Karpas-422 (cell line): ENCODE measurements around the gene KCTD16. TPM values are rescaled to one million over a fixed set of nuclear protein-coding genes. Genes with fewer than 3 reads are reported as not detected.

ENCODE experiments used
- DNase-seq: peaks from one replicate; pipeline ENCODE4 v3.0.0-alpha.2; 2015
- H2AFZ ChIP-seq: fragments of 200-600 bp; sonication (generic); 2 replicates; pipeline ENCODE4 v1.6.1; 2014; ENCODE audit warnings: antibody characterized with exemption, low read length, mixed read lengths
- H3K27ac ChIP-seq: fragments of 200-600 bp; sonication (generic); 2 replicates; pipeline ENCODE4 v1.5.1; 2014; ENCODE audit warnings: mild to moderate bottlenecking, low read length, moderate library complexity
- H3K27me3 ChIP-seq: fragments of 200-600 bp; sonication (generic); 2 replicates; pipeline ENCODE4 v1.6.1; 2014; ENCODE audit warnings: low read length, mixed read lengths
- H3K36me3 ChIP-seq: fragments of 200-600 bp; sonication (generic); 2 replicates; pipeline ENCODE4 v1.6.1; 2014; ENCODE audit warnings: low read length, mixed read lengths; ENCODE audit not compliant: insufficient read depth
- H3K4me1 ChIP-seq: fragments of 200-600 bp; sonication (generic); 2 replicates; pipeline ENCODE4 v1.6.1; 2014; ENCODE audit warnings: mild to moderate bottlenecking, low read length, mixed read lengths
- H3K4me2 ChIP-seq: fragments of 200-600 bp; sonication (generic); 2 replicates; pipeline ENCODE4 v1.6.1; 2014; ENCODE audit warnings: low read length, low read depth, mild to moderate bottlenecking; ENCODE audit not compliant: poor library complexity, severe bottlenecking
- H3K4me3 ChIP-seq: fragments of 200-600 bp; sonication (generic); 2 replicates; pipeline ENCODE4 v1.5.1; 2014; ENCODE audit warnings: mild to moderate bottlenecking, antibody characterized with exemption, low read length, mixed read lengths
- H3K79me2 ChIP-seq: fragments of 200-600 bp; sonication (generic); 2 replicates; pipeline ENCODE4 v1.6.1; 2014; ENCODE audit warnings: mild to moderate bottlenecking, low read length, mixed read lengths
- H3K9ac ChIP-seq: fragments of 200-600 bp; sonication (generic); 2 replicates; pipeline ENCODE4 v1.6.0; 2014; ENCODE audit warnings: low read length
- H3K9me2 ChIP-seq: fragments of 200-600 bp; sonication (generic), shearing (Covaris generic); replicated peaks from 2 replicates; pipeline ENCODE4 v1.6.0; 2014; ENCODE audit warnings: mild to moderate bottlenecking, low read length, moderate library complexity; ENCODE audit not compliant: insufficient read depth
- H3K9me3 ChIP-seq: fragments of 300-700, 200-600 bp; sonication (generic); 2 replicates; pipeline ENCODE4 v1.6.1; 2014; ENCODE audit warnings: low read length, mixed read lengths
- H4K20me1 ChIP-seq: fragments of 200-600 bp; sonication (generic); 2 replicates; pipeline ENCODE4 v1.6.1; 2014; ENCODE audit warnings: mild to moderate bottlenecking, antibody characterized with exemption, low read length, low read depth; ENCODE audit not compliant: insufficient read depth
- total RNA-seq: library from RNA; depleted of rRNA; stranded (reverse); fragments of >200 nt; shearing (Covaris generic); gene quantifications from 2 replicates; pipeline ENCODE4 v1.2.3, GENCODE V29; 2014; ENCODE audit warnings: low replicate concordance

The KCTD16 gene
- total RNA-seq, 1 experiment from 2014 or later, result 0.11 TPM

GRCh38 chr5:144230806-144231205, 60.1 kb downstream of the KCTD16 start:
- no peaks in the 10 kb centered on the region for H3K9me2 ChIP-seq
- H3K4me2 ChIP-seq, result no peak overlapping the region
- no peaks in the 10 kb centered on the region for H3K27me3 ChIP-seq
- H3K4me1 ChIP-seq, result no peaks in the 10 kb centered on the region
- H3K9me3 ChIP-seq, result no peaks in the 10 kb centered on the region
- H3K27ac ChIP-seq, result no peak overlapping the region
- no peaks in the 10 kb centered on the region for H3K79me2 ChIP-seq
- H2AFZ ChIP-seq, result no peak overlapping the region
- H3K36me3 ChIP-seq, result no peaks in the 10 kb centered on the region
- no peaks in the 10 kb centered on the region for H4K20me1 ChIP-seq
- H3K9ac ChIP-seq, result no peak overlapping the region
- H3K4me3 ChIP-seq, result no peak overlapping the region
- DNase-seq, result no peak

DNA sequence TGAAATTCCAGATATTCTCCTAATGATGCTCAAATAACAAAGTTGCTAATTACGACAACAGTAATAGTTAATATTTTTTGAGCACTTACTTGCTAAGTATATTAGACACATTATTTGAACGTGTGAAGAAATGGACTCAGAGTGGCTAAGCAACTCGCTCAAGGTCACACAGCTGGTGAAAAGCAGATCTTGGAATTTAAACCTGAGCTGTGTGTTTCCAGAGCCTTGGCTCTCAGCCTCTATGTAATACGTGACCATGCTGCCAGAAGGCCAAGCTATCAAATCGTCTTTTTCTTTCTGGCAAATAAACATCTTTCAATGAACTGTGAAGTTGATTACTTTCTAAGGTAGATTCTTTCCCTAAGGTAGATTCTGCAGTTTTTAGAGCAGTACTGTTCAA, 61.6 kb downstream of the KCTD16 start:
- Histone ChIP-seq H3K27ac (no peak overlapping the region), H4K20me1 (no peaks in the 10 kb centered on the region), H3K79me2 (no peaks in the 10 kb centered on the region), H3K4me3 (no peak overlapping the region), H3K27me3 (no peaks in the 10 kb centered on the region), H3K4me1 (no peaks in the 10 kb centered on the region), H3K9me3 (no peaks in the 10 kb centered on the region), H3K36me3 (no peaks in the 10 kb centered on the region), H2AFZ (no peak overlapping the region), H3K9ac (no peak overlapping the region), H3K9me2 (no peaks in the 10 kb centered on the region), H3K4me2 (no peak overlapping the region)
- no peak for DNase-seq

DNA sequence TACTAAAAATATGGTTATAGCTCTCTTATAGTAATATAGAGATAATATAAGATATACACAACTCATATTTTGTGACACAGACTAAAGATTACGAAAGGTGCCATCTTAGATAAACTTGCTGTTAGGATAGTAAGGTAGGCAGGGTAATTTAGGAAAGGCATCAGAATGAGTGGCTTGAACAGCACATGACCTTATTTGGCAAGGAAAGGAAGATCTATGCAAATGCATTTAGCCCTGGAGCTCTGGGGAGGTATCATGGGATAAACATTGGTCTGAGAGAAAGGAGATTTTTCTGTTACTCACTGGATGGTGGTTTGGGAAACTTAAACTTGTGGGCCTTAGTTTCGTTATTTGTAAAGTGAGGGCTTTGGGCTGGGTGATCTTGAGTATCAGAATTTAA, 65.8 kb downstream of the KCTD16 start:
- Histone ChIP-seq H3K9me2 (no peaks in the 10 kb centered on the region), H4K20me1 (no peaks in the 10 kb centered on the region), H3K36me3 (no peaks in the 10 kb centered on the region), H3K4me3 (no peak overlapping the region), H3K9me3 (no peaks in the 10 kb centered on the region), H3K27me3 (no peaks in the 10 kb centered on the region), H3K9ac (no peak overlapping the region), H3K27ac (no peak overlapping the region), H2AFZ (no peak overlapping the region), H3K79me2 (no peaks in the 10 kb centered on the region), H3K4me2 (no peak overlapping the region), H3K4me1 (no peaks in the 10 kb centered on the region)
- no peak for DNase-seq

GRCh38 chr5:144237851-144238250, 67.2 kb downstream of the KCTD16 start:
- H3K9me3 ChIP-seq, result no peaks in the 10 kb centered on the region
- H3K4me2 ChIP-seq, result no peak overlapping the region
- H3K79me2 ChIP-seq, result no peaks in the 10 kb centered on the region
- no peaks in the 10 kb centered on the region for H3K36me3 ChIP-seq
- no peaks in the 10 kb centered on the region for H3K4me1 ChIP-seq
- no peak overlapping the region for H3K27ac ChIP-seq
- H3K9me2 ChIP-seq, result no peaks in the 10 kb centered on the region
- H4K20me1 ChIP-seq, result no peaks in the 10 kb centered on the region
- H3K9ac ChIP-seq, result no peak overlapping the region
- H3K4me3 ChIP-seq, result no peak overlapping the region
- H3K27me3 ChIP-seq, result no peaks in the 10 kb centered on the region
- no peak overlapping the region for H2AFZ ChIP-seq
- no peak for DNase-seq

DNA sequence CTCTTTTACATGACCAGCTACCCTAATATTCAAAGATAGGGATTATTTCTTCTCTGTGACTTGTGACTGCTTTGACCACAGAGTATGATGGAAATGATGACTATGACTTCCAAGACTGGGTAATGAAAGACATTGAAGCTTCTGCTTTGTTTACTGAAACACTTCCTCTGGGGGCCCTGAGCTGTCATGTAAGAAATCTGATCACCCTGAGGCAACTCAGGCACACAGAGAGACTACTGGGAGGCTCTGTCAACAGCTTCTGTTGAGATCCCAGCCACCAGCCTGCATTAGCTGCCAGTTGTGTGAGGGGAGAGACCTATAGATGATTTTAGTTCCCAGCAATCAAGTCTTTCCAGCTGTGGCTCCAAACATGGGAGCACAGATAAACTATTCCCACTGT, 76.5 kb downstream of the KCTD16 start:
- H3K9me3 ChIP-seq, result no peaks in the 10 kb centered on the region
- H3K9me2 ChIP-seq, result no peaks in the 10 kb centered on the region

GRCh38 chr5:144248015-144248414, 77.3 kb downstream of the KCTD16 start:
- Histone ChIP-seq H3K9me3 (no peaks in the 10 kb centered on the region), H3K4me2 (no peak overlapping the region), H2AFZ (no peak overlapping the region), H3K79me2 (no peaks in the 10 kb centered on the region), H3K9ac (no peak overlapping the region), H3K9me2 (no peaks in the 10 kb centered on the region), H3K27me3 (no peaks in the 10 kb centered on the region), H3K36me3 (no peaks in the 10 kb centered on the region), H3K27ac (no peak overlapping the region), H4K20me1 (no peaks in the 10 kb centered on the region), H3K4me3 (no peak overlapping the region), H3K4me1 (peaks cover 20% of the 10 kb centered on the region)
- DNase-seq, result no peak

More for the DNA sequence above, 76.5 kb downstream of the KCTD16 start:
- no peaks in the 10 kb centered on the region for H3K27me3 ChIP-seq
- H2AFZ ChIP-seq, result no peak overlapping the region
- H3K27ac ChIP-seq, result no peak overlapping the region
- H3K9ac ChIP-seq, result no peak overlapping the region
- H4K20me1 ChIP-seq, result no peaks in the 10 kb centered on the region
- H3K4me3 ChIP-seq, result no peak overlapping the region
- H3K4me2 ChIP-seq, result no peak overlapping the region
- H3K4me1 ChIP-seq, result peaks cover 20% of the 10 kb centered on the region
- H3K79me2 ChIP-seq, result no peaks in the 10 kb centered on the region
- no peaks in the 10 kb centered on the region for H3K36me3 ChIP-seq
- DNase-seq, result no peak

GRCh38 chr5:144249755-144250464, 79.2 kb downstream of the KCTD16 start:
- no peak overlapping the region for H3K4me3 ChIP-seq
- peak; percentile 58 for DNase-seq
- no peaks in the 10 kb centered on the region for H3K27me3 ChIP-seq
- H3K36me3 ChIP-seq, result no peaks in the 10 kb centered on the region
- no peaks in the 10 kb centered on the region for H4K20me1 ChIP-seq
- no peaks in the 10 kb centered on the region for H3K9me2 ChIP-seq
- no peak overlapping the region for H2AFZ ChIP-seq
- H3K9ac ChIP-seq, result no peak overlapping the region
- no peak overlapping the region for H3K27ac ChIP-seq
- peak overlapping the region; percentile 55 for H3K4me2 ChIP-seq
- H3K79me2 ChIP-seq, result no peaks in the 10 kb centered on the region
- peaks cover 20% of the 10 kb centered on the region for H3K4me1 ChIP-seq
- H3K9me3 ChIP-seq, result no peaks in the 10 kb centered on the region

GRCh38 chr5:144254552-144254951, 83.9 kb downstream of the KCTD16 start:
- H3K4me2 ChIP-seq, result no peak overlapping the region
- H3K36me3 ChIP-seq, result no peaks in the 10 kb centered on the region
- H3K27me3 ChIP-seq, result no peaks in the 10 kb centered on the region
- no peak overlapping the region for H3K9ac ChIP-seq
- H2AFZ ChIP-seq, result no peak overlapping the region
- no peak overlapping the region for H3K4me3 ChIP-seq
- H3K79me2 ChIP-seq, result no peaks in the 10 kb centered on the region
- H3K27ac ChIP-seq, result no peak overlapping the region
- peaks cover 11% of the 10 kb centered on the region for H3K4me1 ChIP-seq
- no peaks in the 10 kb centered on the region for H4K20me1 ChIP-seq
- DNase-seq, result no peak
- H3K9me2 ChIP-seq, result no peaks in the 10 kb centered on the region
- no peaks in the 10 kb centered on the region for H3K9me3 ChIP-seq
